HPDE6-E6E7 (cell line): ENCODE data around the gene AOPEP.

Source experiments
- DNase-seq: peaks from one replicate; pipeline ENCODE4 v3.0.0; 2011; ENCODE audit warnings: missing footprints; ENCODE audit errors: extremely low spot score

AOPEP gene

GRCh38 chr9:95036676-95037075 lies 310.2 kb downstream of the AOPEP start:
- DNase-seq: no peak

- peak; percentile 55 for DNase-seq
Observed at GRCh38 chr9:95037789-95038521, 311.5 kb downstream of the AOPEP start.

GRCh38 chr9:95038666-95039065 lies 312.2 kb downstream of the AOPEP start:
- DNase-seq: no peak

GRCh38 chr9:95040106-95040505 lies 313.6 kb downstream of the AOPEP start:
- no peak for DNase-seq

- no peak for DNase-seq
Observed at GRCh38 chr9:95043826-95044225, 317.3 kb downstream of the AOPEP start.

GRCh38 chr9:95044731-95045508 lies 318.4 kb downstream of the AOPEP start:
- DNase-seq: no peak

- DNase-seq: no peak
Observed at GRCh38 chr9:95045751-95046150, 319.3 kb downstream of the AOPEP start.

GRCh38 chr9:95047452-95048224 lies 321.1 kb downstream of the AOPEP start:
- DNase-seq: no peak

GRCh38 chr9:95048225-95049087 lies 322.0 kb downstream of the AOPEP start:
- DNase-seq: peak; percentile 69

GRCh38 chr9:95049761-95050160 lies 323.3 kb downstream of the AOPEP start:
- no peak for DNase-seq

- no peak for DNase-seq
Observed at GRCh38 chr9:95053611-95054570, 327.4 kb downstream of the AOPEP start.

- no peak for DNase-seq
Observed at GRCh38 chr9:95055334-95055850, 328.9 kb downstream of the AOPEP start.

GRCh38 chr9:95055851-95056551 lies 329.5 kb downstream of the AOPEP start:
- no peak for DNase-seq

- no peak for DNase-seq
Observed at GRCh38 chr9:95057101-95057500, 330.6 kb downstream of the AOPEP start.

GRCh38 chr9:95058121-95058785 lies 331.8 kb downstream of the AOPEP start:
- DNase-seq: no peak

GRCh38 chr9:95058795-95059386 lies 332.4 kb downstream of the AOPEP start:
- no peak for DNase-seq

GRCh38 chr9:95060234-95060633 lies 333.7 kb downstream of the AOPEP start:
- DNase-seq: no peak

GRCh38 chr9:95060916-95061315 lies 334.4 kb downstream of the AOPEP start:
- DNase-seq: no peak
